HG03521 (cell line): ENCODE results near the gene ZNF407.
"Not testable (repeated sequence)": the region's sequence is repeated elsewhere in the genome, so short reads cannot be mapped to it uniquely, and the experiment has no call there.

Experiments used
- ATAC-seq: cut with Tn5 transposase; IDR thresholded peaks from one replicate; pipeline ENCODE4 v1.9.1; 2021; ENCODE audit warnings: mild to moderate bottlenecking, moderate library complexity; ENCODE audit not compliant: unreplicated experiment

Gene ZNF407, protein sequence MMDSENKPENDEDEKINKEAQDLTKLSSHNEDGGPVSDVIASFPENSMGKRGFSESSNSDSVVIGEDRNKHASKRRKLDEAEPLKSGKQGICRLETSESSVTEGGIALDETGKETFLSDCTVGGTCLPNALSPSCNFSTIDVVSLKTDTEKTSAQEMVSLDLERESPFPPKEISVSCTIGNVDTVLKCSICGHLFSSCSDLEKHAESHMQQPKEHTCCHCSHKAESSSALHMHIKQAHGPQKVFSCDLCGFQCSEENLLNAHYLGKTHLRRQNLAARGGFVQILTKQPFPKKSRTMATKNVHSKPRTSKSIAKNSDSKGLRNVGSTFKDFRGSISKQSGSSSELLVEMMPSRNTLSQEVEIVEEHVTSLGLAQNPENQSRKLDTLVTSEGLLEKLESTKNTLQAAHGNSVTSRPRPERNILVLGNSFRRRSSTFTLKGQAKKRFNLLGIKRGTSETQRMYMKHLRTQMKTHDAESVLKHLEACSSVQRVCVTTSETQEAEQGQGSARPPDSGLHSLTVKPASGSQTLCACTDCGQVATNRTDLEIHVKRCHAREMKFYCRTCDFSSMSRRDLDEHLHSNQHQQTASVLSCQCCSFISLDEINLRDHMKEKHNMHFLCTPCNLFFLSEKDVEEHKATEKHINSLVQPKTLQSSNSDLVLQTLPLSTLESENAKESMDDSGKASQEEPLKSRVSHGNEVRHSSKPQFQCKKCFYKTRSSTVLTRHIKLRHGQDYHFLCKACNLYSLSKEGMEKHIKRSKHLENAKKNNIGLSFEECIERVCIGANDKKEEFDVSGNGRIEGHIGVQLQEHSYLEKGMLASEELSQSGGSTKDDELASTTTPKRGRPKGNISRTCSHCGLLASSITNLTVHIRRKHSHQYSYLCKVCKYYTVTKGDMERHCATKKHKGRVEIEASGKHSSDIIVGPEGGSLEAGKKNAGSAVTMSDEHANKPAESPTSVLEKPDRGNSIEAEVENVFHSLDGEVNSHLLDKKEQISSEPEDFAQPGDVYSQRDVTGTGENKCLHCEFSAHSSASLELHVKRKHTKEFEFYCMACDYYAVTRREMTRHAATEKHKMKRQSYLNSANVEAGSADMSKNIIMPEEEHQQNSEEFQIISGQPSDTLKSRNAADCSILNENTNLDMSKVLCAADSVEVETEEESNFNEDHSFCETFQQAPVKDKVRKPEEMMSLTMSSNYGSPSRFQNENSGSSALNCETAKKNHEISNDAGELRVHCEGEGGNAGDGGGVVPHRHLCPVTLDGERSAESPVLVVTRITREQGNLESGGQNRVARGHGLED (N-terminal part only)

DNA sequence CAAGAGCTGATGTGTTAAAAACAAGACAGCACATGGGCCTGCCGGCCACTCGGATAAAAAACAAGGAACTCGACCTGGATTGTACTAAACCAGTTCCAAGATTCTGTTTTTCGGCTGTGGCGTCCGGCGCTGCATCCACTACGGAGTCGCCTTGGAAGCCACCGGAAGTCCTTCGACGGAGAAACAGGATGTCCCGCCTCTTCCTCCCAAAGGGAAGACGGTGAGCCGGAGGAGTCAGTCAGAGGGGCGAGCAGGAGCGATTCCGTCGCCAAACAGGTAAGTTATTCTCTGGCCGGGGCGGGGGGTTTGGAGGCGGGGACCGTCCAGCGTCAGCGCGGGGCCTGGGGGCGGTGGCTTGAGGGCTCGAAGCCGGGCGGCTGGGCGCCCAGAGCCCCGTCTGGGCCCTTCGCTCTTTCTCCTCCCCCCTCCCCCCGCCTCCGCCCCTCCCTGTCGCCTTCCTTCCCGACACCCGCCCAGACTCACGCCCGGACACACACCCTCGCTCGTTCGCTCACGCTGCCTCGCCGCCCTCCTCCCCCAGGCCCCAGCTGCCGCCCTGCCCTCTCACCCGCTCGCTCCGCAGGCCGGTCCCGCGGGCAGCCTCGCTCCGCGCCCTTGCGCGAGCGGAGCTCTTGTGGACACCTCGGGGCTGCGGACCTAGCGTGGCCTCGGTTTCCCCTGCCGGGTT is at the start of gene ZNF407:
Gene ZNF407, plus strand, starts transcription at position 209 of the 688 bp plus-strand sequence. CDS start 33,150 bp downstream, outside the sequence.
- ATAC-seq: peak; percentile 73

DNA sequence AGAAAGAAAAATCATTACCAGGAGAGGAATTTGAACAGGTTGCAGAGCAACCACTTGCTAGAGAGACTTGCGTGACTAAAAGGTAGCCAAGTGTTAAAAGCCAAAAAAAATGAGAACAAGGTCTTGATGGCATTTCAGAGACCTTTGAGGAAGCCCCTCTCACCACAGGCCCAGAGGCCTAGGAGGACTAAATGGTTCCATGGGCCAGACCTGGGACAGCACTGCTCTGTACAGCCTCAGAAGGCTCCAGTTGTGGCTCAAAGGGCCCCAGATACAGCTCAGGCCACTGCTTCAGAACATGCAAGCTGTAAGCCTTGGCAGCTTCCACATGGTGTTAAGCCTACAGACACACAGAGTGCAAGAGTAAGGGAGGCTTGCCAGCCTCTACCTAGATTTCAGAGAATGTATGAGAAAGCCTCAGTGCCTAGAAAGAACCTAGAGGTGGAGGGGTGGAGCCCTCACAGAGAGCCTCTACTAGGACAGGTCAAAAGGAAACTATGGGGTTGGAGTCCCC is 48.0 kb upstream of the ZNF407 start:
- no peak for ATAC-seq

DNA sequence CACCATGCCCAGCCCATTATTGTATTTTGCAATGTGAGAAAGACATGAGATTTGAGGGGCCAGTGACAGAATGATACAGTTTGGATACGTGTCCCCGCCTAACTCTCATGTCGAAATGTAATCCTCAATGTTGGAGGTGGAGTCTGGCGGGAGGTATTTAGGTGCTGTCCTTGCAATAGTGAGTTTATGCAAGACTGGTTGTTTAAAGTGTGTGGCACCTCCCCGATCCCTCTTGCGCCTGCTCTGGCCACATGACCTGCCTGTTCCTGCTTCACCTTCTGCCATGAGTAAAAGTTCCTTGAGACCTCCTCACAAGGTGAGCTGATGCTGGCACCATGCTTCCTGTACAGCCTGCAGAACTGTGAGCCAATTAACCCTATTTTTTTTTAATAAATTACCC is 46.8 kb upstream of the ZNF407 start:
- ATAC-seq: no peak

DNA sequence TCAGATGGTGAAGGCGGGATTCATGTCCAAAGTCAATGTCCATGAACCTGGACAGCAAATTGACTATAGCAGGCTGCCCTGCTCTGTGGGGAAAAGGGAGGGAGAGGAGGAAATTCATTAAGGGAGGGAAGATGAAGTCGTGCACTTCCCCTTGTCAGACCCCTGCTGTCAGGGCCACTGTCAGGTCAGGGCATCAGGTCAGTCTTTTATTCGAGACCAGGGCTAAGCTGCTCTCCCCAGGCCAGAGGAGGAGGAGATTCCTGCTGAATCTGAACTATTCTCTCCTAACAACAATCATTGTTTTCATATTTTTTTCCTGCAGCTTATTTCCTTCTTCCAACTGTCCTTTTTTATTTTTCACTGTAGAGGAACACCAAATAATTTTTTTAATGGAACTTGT is 46.2 kb upstream of the ZNF407 start:
- no peak for ATAC-seq

DNA sequence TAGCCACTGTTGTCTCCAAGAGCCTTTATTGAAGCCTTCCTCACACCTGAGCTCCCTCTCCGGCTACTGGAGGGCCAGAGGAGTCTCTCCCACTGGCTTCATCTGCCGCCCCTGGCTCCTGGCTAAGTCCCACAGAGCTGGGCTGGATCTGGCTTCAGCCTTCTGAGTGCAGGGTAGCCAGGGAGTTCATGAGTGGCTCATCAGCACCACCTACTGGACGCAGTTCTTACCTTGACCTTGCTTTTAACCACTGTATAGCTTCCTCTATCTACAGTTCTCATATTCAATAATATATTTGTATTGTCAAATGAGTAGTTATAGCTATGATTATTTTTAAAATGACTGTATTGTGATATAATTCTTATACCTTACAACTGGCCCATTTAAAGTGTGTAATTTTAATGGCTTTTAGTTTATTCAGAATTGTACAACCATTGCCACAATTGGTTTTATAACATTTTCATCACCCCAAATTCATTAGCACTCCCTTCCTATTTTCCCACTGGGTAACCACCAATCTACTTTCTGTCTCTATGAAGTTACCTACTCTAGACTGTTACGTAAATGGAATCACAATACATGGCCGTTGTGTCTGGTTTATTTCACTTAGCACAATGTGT is 45.6 kb upstream of the ZNF407 start:
- peak; percentile 98 for ATAC-seq

DNA sequence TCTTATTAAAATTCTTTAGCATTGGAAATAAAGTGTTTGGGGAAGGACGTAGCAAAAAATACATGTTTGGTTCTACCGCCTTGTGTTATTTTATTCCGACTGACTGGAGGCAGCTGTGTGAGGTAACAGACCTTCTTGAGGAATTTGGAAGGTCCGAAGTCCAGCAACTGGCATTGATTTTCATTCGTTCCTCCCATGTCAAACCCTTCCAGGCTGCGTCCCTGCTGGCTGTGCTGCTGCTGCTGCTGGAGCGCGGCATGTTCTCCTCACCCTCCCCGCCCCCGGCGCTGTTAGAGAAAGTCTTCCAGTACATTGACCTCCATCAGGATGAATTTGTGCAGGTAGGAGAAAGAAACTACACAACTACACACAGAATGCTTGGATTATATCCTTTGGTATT is 41.5 kb upstream of the ZNF407 start:
- no peak for ATAC-seq

DNA sequence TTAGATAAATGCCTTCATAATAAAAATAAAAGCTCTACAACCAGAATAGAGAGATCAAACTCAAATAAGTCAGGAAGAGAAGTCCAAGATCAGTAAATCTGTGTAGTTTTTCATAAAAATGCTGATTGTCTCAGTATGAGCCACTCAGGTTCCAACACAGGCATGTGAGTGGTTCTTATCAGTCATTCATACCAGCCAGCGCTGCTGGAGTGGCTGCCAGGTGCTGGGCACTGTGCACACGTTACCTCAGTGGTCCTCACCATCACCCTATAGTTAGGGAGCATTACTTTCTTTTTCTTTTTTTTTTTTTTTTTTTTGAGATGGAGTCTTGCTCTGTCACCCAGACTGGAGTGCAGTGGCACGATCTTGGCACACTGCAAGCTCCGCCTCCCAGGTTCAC is 39.6 kb upstream of the ZNF407 start:
- no peak for ATAC-seq

DNA sequence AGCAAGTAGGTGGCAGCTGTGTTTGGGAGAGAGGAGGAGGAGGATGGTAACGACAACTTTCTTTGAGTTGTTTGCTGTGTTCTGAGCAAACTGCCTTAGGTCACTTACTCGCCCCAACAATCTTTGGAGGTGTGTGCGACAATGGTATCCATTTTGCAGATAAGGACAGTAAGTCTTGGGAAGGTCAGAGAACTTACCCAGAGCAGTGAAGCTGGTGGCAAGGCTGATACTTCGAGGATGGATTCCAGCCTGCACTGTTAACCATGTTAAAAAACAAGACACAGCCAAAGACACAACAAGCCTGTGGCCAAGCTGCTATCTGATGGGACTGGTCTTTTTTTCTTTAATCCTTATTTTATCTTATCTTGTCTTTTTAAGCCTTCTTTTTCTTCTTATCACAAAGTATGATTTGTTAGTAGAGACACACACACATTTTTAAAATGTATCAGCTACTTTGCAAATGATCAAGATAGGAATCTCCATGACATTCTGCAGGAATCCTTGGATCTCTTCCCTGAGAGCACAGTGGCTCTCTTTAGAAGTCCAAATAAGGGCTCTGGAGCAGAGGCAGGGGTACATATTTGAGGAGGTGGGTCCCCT is 35.4 kb upstream of the ZNF407 start:
- ATAC-seq: no peak

DNA sequence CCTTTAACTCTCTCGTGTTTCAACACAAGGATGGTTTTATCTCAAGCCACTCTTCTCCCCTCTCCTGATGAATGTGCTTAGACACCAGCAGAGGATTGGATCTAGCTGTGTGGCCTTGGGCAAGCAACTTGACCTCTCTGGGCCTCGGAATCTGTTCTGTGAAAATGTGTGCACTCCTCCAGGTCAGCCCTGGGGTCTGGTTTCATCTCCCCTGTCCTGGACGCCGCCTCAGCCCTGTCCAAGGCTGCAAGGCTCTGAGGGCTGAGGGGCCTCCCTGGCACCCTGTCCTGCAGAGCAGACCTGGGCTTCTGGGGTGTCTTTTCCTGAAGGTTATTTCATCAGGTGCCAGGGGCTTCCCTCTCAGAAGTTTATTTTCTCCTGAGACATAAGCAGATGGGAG is 34.9 kb upstream of the ZNF407 start:
- ATAC-seq: no peak

DNA sequence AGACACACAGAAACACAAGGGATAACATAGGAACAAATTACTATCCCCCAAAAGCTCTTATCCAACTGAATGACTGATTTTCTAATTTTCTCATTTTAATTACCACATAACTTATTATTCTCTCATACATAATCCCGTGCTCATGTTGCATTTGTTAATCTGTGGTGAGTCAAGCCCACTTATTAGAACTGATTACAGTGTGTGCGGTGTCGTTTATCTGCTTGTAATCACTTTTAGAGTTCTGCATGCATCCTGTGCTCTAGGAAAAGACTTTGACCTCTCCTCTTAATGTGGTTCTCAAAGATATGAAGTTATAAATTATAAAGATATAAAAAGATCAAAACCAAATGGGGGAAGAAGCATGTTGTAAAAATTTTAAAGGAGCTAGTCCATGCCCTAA is 33.7 kb upstream of the ZNF407 start:
- no peak for ATAC-seq

DNA sequence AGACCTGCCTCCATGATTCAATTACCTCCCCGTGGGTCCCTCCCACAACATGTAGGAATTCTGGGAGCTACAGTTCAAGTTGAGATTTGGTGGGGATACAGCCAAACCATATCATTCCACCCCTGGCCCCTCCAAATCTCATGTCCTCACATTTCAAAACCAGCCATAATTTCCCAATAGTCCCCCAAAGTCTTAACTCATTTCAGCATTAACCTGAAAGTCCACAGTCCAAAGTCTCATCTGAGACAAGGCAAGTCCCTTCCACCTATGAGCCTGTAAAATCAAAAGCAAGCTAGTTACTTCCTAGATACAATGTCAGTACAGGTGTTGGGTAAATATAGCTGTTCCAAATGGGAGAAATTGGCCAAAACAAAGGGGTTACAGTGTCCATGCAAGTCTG is 32.5 kb upstream of the ZNF407 start:
- ATAC-seq: not testable (repeated sequence)

DNA sequence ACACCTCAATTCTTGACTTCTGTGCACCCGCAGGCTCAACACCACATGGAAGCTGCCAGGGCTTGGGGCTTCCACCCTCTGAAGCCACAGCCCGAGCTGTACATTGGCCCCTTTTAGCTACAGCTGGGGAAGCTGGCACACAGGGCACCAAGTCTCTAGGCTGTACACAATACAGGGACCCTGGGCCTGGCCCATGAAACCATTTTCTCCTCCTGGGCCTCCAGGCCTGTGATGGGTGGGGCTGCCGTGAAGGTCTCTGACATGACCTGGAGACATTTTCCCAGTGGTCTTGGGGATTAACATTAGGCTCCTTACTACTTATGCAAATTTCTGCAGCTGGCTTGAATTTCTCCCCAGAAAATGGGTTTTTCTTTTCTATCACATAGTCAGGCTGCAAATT is 31.7 kb upstream of the ZNF407 start:
- ATAC-seq: not testable (repeated sequence)

DNA sequence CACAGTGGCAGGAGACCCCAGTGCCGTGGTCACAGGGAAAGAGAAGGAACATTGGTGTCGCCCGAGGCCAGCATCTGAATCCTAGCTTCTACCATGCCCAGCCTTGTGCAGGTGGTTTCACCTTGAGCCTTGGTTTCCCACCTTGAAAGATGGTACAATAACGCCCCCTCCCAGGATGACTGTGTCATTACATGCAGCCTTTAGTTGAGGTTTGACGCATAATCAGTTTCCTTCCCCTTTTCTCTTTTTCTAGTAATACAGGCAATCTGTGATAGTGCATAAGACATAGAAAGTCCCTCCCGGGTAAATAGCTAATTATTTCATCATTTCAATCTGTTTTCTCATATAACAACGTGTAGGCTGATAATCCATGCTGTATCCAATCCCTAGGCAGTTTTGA is 29.8 kb upstream of the ZNF407 start:
- no peak for ATAC-seq

DNA sequence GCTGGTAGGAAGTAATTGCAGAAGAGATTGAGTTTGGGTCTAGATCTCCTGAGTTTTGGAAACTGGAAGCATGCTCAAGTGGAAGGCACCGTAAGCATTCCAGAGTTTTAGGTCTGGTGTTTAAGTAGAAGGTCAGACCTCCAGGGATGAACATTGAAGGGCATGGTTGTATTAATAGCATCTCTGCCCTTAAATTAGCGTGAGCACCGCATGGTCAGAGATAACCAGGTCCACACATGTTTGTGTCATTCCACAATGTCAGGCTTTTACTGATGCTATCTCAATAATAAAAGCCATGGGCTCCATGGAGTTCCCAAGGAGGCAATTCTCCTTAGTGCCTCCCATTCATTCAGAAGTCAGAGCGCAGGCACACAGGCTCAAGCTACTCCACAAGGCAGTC is 28.3 kb upstream of the ZNF407 start:
- ATAC-seq: no peak

DNA sequence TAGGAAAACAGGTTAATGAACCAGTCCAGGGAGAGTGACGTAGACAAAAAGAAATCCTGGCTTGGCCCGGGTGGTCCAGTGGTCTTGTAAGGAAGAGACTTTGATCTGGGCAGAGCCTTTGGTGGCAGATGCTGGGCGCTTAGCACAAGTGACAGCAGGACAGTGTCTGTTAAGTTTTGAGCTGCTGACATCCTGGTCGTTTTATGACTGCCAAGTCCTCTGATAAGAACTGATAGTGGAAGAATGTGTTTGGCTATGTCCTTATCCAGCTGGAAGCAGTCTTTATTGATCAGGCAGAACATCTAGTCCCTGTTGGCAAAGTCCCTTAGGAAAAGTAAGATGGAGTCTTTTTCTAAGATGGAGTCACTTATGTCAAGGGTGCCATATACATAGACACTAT is 27.4 kb upstream of the ZNF407 start:
- ATAC-seq: no peak

DNA sequence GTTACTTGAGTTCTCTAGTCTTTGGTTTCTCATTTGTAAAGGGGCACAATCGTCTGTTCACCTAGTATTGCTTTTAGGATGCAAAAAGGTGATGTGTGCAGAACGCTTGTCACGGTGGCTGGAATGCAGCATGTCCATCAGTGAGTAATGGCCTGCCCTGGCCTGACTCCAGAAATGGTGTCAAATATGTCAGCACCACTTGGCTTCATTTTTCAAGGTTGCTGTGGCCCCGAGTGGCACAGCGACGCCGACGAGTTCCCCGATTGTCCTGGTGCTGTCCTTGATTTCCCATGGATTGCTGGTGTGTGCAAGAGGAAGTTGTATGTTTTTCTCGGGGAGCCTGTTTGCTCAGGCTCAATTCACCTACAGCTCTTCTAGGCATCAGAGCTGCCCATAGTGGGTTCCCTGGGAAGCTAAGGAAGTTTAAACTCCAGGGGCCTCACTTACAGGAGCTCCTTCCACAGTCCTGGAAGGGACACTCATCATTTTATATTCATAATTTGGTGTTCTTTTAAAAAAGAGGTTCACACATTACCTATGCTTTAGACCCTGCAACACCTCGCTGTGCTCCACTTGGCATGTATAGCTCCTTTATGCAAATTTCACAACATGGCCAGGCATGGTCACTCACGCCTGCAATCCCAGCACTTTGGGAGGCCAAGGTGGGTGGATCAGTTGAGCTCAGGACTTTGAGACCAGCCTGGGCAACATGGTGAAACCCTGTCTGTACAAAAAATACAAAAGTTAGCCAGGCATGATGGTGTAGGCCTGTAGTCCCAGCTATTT is 25.6 kb upstream of the ZNF407 start:
- ATAC-seq: no peak

DNA sequence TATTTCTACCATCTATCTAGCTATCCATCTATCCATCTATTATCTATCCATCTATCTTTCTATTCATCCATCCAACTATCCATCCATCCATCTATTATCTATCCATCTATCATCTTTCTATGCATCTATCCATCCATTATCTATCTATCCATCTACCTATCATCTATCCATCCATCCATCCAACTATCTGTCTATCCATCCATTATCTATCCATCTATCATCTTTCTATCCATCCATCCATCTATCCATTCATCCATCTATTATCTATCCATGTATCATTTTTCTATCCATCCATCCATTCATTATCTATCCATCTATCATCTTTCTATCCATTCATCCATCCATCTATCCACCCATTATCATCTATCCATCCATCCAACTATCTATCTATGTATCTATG is 24.6 kb upstream of the ZNF407 start:
- ATAC-seq: no peak

DNA sequence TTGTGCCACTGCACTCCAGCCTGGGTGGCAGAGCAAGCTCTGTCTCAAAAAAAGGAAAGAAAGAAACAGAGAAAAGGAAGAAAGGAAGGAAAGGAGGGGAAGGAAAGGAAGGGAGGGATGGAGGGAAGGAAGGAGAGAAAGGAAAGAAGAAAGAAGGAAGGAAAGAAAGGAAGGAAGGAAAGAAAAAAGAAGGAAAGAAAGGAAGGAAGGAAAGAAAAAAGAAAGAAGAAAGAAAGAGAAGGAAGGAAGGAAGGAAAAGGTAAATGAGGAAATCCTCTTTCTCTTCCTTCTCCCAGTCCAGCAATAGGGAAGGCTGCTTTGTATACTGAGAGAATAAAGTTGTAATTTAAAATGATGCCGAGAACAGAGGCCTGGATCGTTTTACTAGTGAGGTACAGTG is 22.8 kb upstream of the ZNF407 start:
- ATAC-seq: no peak

DNA sequence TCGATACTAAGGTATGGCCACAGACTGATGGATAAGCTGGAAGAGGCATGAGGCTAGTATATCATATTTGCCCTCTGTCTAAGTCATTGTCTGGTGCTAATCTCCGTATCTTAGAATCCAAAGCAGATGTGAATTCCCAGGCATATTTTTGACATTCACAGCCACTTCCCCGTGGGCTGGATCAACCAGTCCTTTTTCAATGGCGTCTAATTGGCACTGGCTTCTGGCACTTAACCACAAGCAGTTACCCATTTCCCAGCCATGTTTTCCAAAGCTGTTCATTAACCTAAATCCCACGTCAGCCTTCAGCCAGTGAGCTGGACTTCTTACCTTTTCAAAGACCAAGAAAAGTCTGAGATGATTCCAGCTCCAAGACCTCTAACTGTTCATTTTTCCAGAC is 20.7 kb upstream of the ZNF407 start:
- ATAC-seq: no peak
